ENCODE results near the gene ATP2C1. TPM values are rescaled to one million over a fixed set of nuclear protein-coding genes. Genes with fewer than 3 reads are reported as not detected.

ATP2C1 gene
- total and polyA plus RNA-seq, 2 experiments from 2014 or later: 28.1 to 75.7 TPM

GRCh38 chr3:130963878-130964277 lies 70.0 kb downstream of the ATP2C1 start:
- Histone ChIP-seq H3K36me3 (ENCODE audit: insufficient read depth) (peaks cover 13% of the 10 kb centered on the region; the same call in 1 of the 2 replicates), H3K4me1 (ENCODE audit: insufficient read depth) (peaks cover 7% of the 10 kb centered on the region), H3K27ac (ENCODE audit: low read depth) (peak overlapping the region; percentile 3; the same call in 1 of the 2 replicates), H2AFZ (no peak overlapping the region), H4K20me1 (replicated peaks; ENCODE audit: insufficient read depth) (no peaks in the 10 kb centered on the region), H3K4me3 (no peak overlapping the region), H3K79me2 (replicated peaks; ENCODE audit: insufficient read depth) (no peaks in the 10 kb centered on the region), H3F3A (replicated peaks; ENCODE audit: low read depth) (no peaks in the 10 kb centered on the region), H3K27me3 (ENCODE audit: insufficient read depth) (no peaks in the 10 kb centered on the region), H3K9me2 (ENCODE audit: insufficient read depth) (no peaks in the 10 kb centered on the region), H3K4me2 (0 out of 2 replicates have a peak overlapping the region, but pooled peaks have one; percentile 3)
- peak; percentile 81 for ATAC-seq
- Mint-ChIP-seq H3K36me3 (ENCODE audit: low read depth) (peaks cover 24% of the 10 kb centered on the region), H3K4me1 (peaks cover 8% of the 10 kb centered on the region; the same call in 2 of the 3 replicates), H3K4me3 (no peak overlapping the region), H3K9me3 (no peaks in the 10 kb centered on the region), H3K27ac (no peak overlapping the region; the same call in 1 of the 2 replicates), H3K27me3 (ENCODE audit: insufficient read depth, low read depth, poor library complexity) (no peaks in the 10 kb centered on the region)
- no peak for TF ChIP-seq ZNF462 (CRISPR knock-in tag; IDR thresholded peaks at IDR 0.05)
- TF ChIP-seq ZNF331 (CRISPR knock-in tag; IDR thresholded peaks at IDR 0.05; ENCODE audit: low read depth): no peak
- TF ChIP-seq EZH2 (IDR thresholded peaks at IDR 0.05; ENCODE audit: low read depth, unreplicated experiment): no peak
- no peak for TF ChIP-seq CREB1 (CRISPR knock-in tag; IDR thresholded peaks at IDR 0.05; ENCODE audit: low read depth)
- TF ChIP-seq REST (IDR thresholded peaks at IDR 0.05; ENCODE audit: unreplicated experiment): no peak
- no peak for TF ChIP-seq POLR2AphosphoS5 (IDR thresholded peaks at IDR 0.05; ENCODE audit: low read depth)
- no peak for TF ChIP-seq ETS1 (IDR thresholded peaks at IDR 0.05)
- TF ChIP-seq ZNF114 (CRISPR knock-in tag; IDR thresholded peaks at IDR 0.05): no peak
- no peak for TF ChIP-seq EZH2phosphoT487 (IDR thresholded peaks at IDR 0.05; ENCODE audit: unreplicated experiment)
- no peak for TF ChIP-seq JUNB (IDR thresholded peaks at IDR 0.05; ENCODE audit: unreplicated experiment)
- TF ChIP-seq, protein P1, sequence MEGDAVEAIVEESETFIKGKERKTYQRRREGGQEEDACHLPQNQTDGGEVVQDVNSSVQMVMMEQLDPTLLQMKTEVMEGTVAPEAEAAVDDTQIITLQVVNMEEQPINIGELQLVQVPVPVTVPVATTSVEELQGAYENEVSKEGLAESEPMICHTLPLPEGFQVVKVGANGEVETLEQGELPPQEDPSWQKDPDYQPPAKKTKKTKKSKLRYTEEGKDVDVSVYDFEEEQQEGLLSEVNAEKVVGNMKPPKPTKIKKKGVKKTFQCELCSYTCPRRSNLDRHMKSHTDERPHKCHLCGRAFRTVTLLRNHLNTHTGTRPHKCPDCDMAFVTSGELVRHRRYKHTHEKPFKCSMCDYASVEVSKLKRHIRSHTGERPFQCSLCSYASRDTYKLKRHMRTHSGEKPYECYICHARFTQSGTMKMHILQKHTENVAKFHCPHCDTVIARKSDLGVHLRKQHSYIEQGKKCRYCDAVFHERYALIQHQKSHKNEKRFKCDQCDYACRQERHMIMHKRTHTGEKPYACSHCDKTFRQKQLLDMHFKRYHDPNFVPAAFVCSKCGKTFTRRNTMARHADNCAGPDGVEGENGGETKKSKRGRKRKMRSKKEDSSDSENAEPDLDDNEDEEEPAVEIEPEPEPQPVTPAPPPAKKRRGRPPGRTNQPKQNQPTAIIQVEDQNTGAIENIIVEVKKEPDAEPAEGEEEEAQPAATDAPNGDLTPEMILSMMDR (conservative IDR thresholded peaks at IDR 0.05; ENCODE audit: low read depth in 2 of 2): no peak
- no peak for TF ChIP-seq NANOG (IDR thresholded peaks at IDR 0.05; ENCODE audit: borderline replicate concordance)
- TF ChIP-seq STAT1 (IDR thresholded peaks at IDR 0.05; ENCODE audit: unreplicated experiment): no peak
- peak; percentile 50 for DNase-seq (ENCODE audit: low spot score)

Data from GM23338 (cell line).